H1 (cell line): ENCODE measurements around the gene SEC23IP. TPM values are rescaled to one million over a fixed set of nuclear protein-coding genes. Genes with fewer than 3 reads are reported as not detected.

Experiments used
- BACH1 ChIP-seq: IDR thresholded peaks from 2 replicates; pipeline ENCODE4 v1.6.1; 2012; ENCODE audit warnings: low read length, improper control_type of control experiment
- BCL11A ChIP-seq, 2 experiments: IDR thresholded peaks; one replicate each; pipeline ENCODE4 v1.6.1; 2011; ENCODE audit warnings: low read depth in 2 of 2, low read length in 2 of 2, mild to moderate bottlenecking in 2 of 2
- CBX8 ChIP-seq: fragments of 300-800, 300-1000 bp; sonication (generic); IDR thresholded peaks from 2 replicates; pipeline ENCODE4 v1.7.1; 2016; ENCODE audit warnings: low read depth, low read length, borderline replicate concordance
- CREB1 ChIP-seq: IDR thresholded peaks from 2 replicates; pipeline ENCODE4 v1.6.1; 2012; ENCODE audit warnings: inconsistent platforms
- CTBP2 ChIP-seq: IDR thresholded peaks from 2 replicates; pipeline ENCODE4 v1.7.0; 2011; ENCODE audit warnings: borderline replicate concordance, mild to moderate bottlenecking, moderate library complexity, mixed read lengths, low read length; ENCODE audit not compliant: insufficient read depth, insufficient read length
- FOSL1 ChIP-seq: IDR thresholded peaks from 2 replicates; pipeline ENCODE4 v1.6.1; 2011; ENCODE audit warnings: mild to moderate bottlenecking, low read depth, low read length, moderate library complexity; ENCODE audit not compliant: insufficient read depth
- polyA plus RNA-seq, 7 experiments: library from polyadenylated mRNA; depleted of rRNA in 3 of 7; stranded (reverse) in 5 of 7; unstranded in 2 of 7; fragments of >200 nt in 5 of 7; fragments of 200-250 nt in 2 of 7; gene quantifications; 1 replicate in 5 of 7; 2 replicates in 1 of 7; 4 replicates in 1 of 7; pipeline versions ENCODE4 v1.2.1 to v1.2.3, GENCODE V29; 2011 to 2013; ENCODE audit warnings: missing spikeins in 2 of 7, mixed read lengths in 2 of 7
- total RNA-seq: library from RNA; stranded (reverse); fragmentation: NEBNext Ultra II Directional; extraction: Animal tissue kit (Norgen Biotek cat#: 25700); gene quantifications from 2 replicates; pipeline ENCODE4 v1.2.1, GENCODE V29; 2021

Gene SEC23IP
- total and polyA plus RNA-seq, 2 of the 8 experiments (the other 6 are each of a cell fraction or from before 2014, with no cell fraction given): 29.0 to 105 TPM

- TF ChIP-seq BCL11A (IDR thresholded peaks at IDR 0.05; ENCODE audit: low read depth in 2 of 2, low read length in 2 of 2): no peak
- TF ChIP-seq CREB1: no peak
- TF ChIP-seq CTBP2: no peak
- no peak for TF ChIP-seq BACH1
- no peak for TF ChIP-seq FOSL1
- TF ChIP-seq CBX8: no peak
Observed at GRCh38 chr10:119945805-119946204, 53.3 kb downstream of the SEC23IP start (continued).
